Skin epidermis (tissue), 12 donors: ENCODE measurements around the gene EFCAB14.
"Not testable (repeated sequence)": the region's sequence is repeated elsewhere in the genome, so short reads cannot be mapped to it uniquely, and the experiment has no call there.

ENCODE experiments used
- H3K27ac ChIP-seq, 21 experiments: fragments of 200-600 bp; sonication (generic) in 11 of 21; one replicate each; pipeline ENCODE4 v1.5.0; 2020; ENCODE audit warnings: mild to moderate bottlenecking in 3 of 21, inconsistent platforms in 2 of 21, moderate library complexity in 2 of 21
- H3K4me3 ChIP-seq, 7 experiments: fragments of 200-600 bp; sonication (generic) in 2 of 7; one replicate each; pipeline ENCODE4 v1.5.0; 2020; ENCODE audit warnings: inconsistent platforms in 2 of 7, mild to moderate bottlenecking in 2 of 7, moderate library complexity in 1 of 7

EFCAB14 gene

DNA sequence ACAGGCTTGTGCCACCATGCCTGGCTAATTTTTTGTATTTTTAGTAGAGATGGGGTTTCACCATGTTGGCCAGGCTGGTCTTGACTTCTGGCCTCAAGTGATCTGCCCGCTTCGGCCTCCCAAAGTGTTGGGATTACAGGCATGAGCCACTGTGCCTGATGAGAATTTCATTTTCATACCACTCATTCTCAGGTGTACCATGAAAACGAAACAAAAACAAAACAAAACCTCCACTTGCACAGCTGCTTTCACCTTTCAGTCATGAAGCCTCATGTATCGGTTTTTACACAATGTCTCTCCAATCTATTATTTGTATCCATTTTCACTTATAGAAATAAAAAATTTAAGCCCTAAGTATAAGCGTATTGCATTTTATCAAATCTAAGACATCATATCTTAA, 58.8 kb downstream of the EFCAB14 start:
- H3K4me3 ChIP-seq, H3K27ac ChIP-seq: not testable (repeated sequence)

DNA sequence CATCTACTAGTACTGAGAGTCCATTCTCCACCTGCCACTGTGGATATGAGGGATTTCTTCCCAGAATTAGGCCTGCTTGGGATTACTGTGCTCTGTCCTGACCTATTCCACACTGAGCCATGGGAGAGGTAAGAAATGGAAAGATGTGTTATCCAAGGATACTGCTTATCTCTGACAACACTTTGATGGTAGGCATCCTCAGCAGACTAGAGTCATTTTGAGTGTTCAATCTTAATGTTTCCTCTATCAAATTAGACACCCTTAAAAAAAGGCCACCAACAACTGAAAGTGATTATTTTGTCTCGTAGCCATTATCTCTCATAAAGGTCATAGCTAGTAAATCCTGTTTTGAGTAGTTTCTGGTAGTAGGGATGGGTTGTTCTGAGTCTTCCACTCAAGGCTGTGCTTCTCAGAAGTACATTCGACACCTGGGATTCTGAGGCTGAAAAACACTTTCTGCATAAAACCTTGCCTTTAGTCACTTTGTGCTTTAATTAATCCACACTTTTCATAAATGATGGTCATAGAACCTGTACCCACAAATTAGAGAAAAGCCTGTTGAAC, 59.5 kb downstream of the EFCAB14 start:
- Histone ChIP-seq H3K4me3 (no peak overlapping the region), H3K27ac (no peak overlapping the region)

DNA sequence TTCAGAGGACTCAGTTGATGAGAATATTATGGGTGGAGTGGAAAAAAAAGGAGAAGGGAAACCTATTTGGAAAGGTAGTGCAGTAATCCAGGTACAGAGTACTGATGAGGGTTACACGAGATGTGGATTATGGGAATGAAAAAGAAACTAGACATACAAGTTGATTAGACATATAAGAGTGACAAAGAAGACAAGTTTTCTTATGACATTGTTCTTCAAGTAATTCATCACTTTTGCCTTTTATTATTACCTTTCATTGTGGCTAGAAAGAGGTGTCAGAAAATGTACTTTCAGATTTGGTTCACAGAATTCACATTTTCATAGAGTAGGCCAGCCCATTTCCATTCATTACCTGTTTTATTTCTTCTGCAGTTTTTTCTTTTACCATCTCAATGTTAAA, 61.1 kb downstream of the EFCAB14 start:
- Histone ChIP-seq H3K4me3 (no peak overlapping the region), H3K27ac (no peak overlapping the region)

DNA sequence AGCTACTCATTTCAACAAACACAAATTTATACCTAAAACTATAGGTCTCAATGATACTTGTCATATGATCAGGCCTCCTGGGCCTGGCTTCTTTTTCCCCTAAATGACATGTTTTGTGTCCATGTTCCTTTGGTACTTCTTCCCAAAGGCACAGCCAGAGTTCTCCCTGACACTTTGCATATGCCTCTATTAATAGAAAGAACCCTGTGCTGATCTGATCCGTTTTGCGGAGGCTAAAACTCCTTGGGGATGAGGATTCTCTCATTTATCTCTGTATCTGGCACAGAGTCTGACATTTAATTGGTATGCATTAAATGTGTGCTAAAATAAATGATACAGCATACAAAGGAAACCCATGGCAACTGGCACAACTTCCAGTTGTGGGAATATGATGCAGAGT, 62.3 kb downstream of the EFCAB14 start:
- H3K27ac ChIP-seq = no peak overlapping the region
- no peak overlapping the region for H3K4me3 ChIP-seq

DNA sequence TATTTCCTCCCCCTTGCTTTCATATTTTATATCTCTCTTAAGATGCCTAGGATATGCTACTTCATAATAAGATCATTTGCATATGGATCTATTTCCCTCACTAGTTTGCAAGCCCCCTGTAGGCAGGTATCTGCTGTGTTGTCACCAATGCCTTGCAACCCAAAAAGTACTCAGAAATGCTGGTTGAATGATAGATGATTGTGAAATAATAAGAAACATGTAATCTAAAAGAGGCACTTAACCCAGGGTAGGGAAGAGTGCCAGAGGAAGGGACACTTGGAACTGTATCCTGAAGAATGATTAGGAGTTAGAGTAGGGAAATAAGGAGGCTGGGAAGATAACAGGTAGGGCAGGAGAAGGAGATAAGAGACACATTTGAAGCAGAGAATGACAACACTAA, 63.1 kb downstream of the EFCAB14 start:
- H3K27ac ChIP-seq = no peak overlapping the region

DNA sequence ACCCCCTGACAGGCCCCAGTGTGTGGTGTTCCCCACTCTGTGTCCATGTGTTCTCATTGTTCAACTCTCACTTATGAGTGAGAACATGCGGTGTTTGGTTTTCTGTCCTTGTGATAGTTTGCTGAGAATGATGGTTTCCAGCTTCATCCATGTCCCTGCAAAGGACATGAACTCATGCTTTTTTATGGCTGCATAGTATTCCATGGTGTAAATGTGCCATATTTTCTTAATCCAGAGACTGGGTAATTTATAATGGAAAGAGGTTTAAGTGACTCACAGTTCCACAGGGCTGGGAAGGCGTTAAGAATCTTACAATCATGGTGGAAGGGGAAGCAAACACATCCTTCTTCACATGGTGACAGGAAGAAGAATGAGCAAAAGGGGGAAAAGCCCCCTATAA, 64.2 kb downstream of the EFCAB14 start:
- H3K27ac ChIP-seq, H3K4me3 ChIP-seq: not testable (repeated sequence)

More for the DNA sequence above, 63.1 kb downstream of the EFCAB14 start:
- H3K4me3 ChIP-seq = no peak overlapping the region

DNA sequence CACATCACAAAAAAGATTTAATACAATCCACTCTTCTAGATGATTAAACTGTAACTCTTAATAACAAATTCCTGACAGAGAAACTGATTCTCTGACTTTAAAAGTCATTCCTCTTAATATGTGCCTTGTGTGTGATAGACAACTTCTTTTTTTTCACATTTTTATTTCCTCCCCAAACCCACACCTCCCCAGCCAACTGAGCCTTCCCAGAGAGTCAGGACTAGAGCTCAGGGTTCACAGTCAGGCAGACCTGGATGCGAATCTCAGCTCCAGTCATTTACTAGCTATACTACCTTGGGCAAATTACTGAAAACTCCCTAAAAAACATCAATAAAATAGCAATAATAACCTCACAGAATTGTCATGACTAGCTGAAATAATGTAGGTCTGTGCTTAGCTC, 64.9 kb downstream of the EFCAB14 start:
- H3K4me3 ChIP-seq = no peak overlapping the region
- no peak overlapping the region for H3K27ac ChIP-seq

DNA sequence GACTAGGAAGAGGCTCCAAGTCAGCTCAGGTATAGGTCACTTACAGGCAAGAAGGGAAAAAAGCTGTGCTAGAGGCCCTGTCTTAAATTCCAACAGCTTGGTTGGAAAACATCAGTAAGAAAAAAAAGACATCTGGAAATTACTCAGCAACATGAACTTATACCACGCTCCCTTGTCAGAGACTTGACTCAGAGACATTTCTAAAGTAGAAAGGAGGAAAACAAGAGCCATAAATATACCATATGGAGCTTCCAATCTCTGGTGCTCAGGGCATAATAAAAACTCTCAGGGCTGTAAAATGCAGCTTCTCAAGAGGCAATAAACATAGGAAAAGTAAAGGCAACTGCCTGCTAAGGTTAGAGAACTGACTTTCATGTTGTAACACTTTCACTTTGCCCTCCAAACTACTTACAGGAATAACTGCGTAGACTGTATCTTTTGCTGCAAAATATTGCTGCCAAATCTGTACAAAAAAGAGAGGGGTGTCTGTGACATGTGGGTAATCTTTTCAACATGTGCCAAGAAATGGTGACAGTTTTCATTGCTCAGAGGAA, 65.4 kb downstream of the EFCAB14 start:
- no peak overlapping the region for H3K27ac ChIP-seq

DNA sequence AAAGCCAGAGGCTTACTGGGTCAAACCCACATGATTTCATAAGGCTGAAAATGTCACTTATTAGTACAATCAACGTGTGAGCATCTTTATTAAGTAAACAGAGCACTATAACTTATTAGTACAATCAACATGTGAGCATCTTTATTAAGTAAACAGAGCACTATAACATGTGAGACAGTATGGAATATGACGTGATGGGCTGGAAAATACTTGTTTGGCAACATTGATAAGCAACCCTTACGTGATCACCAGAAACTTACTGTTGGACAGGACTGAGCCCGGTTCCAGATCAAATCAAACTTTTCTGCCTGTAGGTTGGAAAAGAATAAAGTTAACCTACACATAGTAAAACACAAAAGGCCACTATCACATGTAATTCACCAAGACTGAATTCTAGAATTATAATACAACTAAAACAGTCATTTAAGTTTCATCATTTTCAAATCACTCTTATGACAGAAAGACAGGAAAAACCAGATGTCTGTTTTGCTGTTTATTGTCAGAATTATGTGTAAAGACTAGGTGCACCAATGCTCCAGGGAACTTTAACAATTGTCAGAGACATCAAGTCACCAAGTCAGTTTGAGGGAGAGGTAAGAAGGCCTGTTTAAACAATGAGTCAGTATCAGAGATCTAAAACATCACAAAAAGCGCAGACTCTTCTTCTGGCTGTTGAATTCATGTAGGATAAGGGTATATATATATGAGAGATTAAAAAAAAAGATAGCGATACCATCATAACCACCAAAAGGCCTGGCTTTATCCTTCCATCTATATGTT, 66.4 kb downstream of the EFCAB14 start:
- Histone ChIP-seq H3K4me3 (no peak overlapping the region), H3K27ac (no peak overlapping the region)

More for the DNA sequence above, 65.4 kb downstream of the EFCAB14 start:
- H3K4me3 ChIP-seq = no peak overlapping the region

DNA sequence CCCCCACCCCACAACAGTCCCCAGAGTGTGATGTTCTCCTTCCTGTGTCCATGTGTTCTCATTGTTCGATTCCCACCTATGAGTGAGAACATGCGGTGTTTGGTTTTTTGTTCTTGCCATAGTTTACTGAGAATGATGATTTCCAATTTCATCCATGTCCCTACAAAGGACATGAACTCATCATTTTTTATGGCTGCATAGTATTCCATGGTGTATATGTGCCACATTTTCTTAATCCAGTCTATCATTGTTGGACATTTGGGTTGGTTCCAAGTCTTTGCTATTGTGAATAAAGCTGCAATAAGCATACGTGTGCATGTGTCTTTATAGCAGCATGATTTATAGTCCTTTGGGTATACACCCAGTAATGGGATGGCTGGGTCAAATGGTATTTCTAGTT, 67.8 kb downstream of the EFCAB14 start:
- not testable (repeated sequence) for H3K27ac ChIP-seq, H3K4me3 ChIP-seq

DNA sequence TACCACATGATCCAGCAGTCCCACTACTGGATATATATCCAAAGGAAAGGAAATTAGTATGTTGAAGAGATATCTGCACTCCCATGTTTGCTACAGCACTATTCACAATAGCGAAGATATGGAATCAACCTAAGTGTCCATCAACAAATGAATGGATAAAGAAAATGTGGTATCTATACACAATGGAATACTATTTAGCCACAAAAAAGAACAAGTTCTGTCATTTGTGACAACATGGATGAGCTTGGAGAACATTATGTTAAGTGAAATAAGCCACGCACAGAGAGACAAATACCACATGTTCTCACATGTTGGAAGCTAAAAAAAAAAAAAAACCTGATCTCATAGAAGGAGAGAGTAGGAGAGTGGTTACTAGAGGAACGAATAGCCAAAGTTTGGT, 68.4 kb downstream of the EFCAB14 start:
- no peak overlapping the region for H3K4me3 ChIP-seq
- H3K27ac ChIP-seq = no peak overlapping the region

DNA sequence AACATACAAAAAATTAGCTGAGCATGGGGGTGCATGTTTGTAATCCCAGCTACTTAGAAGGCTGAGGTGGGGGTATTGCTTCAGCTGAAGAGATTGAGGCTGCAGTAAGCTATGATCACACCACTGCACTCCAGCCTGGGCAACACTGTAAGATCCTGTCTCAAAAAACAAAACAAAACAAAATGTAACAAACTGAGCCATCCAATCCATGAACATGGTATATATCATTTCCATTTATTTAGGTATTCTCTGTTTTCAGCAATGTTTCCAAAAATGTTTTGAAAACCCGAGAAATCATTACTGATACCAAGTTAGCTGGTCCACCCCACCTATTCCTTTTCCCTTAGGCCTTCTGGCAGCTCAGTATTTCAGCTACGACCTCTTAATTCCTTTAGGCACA, 69.2 kb downstream of the EFCAB14 start:
- no peak overlapping the region for H3K27ac ChIP-seq
- no peak overlapping the region for H3K4me3 ChIP-seq

DNA sequence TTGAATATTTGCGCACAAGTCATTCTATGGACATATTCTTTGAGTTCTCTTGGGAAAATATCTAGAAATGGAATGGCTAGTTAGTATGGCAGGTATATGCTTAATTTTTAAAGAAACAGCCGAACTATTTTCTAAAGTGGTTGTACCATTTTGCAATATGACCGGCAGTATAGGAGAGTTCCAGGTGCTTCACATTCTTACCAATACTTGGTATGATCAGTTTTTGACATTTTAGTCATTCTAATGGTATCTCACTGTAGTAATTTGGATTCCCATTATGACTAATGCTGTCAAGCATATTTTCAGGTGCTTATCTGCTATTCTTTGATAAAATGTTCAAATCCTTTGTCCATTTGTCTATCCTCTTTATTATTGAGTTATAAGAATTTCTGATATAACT, 71.3 kb downstream of the EFCAB14 start:
- H3K27ac ChIP-seq = no peak overlapping the region
- no peak overlapping the region for H3K4me3 ChIP-seq

DNA sequence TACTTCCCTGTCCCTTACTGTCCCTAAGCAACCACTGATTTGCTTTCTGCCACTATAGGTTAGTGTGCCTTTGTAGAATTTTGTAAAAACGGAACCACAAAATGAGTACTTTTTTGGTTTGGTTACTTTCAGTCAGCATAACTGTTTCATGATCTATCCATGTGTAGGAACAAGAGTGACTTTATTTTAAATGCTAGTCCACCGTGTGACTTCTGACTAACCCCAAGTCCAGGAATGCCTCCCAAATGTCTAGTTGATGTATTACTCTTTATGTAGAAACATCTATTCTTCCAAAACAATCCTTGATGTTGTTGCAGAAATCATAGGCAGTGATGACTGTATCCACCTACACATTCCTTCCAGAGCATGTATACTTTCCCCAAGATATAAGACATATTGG, 72.1 kb downstream of the EFCAB14 start:
- Histone ChIP-seq H3K27ac (no peak overlapping the region), H3K4me3 (no peak overlapping the region)

DNA sequence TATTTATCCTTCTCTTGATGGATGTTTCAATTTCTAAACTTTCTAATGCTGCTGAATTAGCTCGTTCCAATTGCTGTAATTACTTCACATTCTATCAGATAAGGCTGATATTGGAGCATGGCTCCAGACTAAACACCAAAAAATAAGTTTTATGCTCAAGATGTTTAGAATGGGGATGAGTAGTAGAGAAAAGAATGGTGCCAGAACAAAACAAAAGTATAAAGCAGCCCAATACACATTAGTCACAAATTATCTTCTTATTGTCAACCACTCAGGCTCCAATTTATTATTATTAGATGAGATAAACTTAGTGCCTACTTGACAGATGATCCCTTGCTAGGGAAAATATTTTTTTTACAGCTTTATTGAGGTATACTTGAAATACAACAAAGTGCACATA, 72.6 kb downstream of the EFCAB14 start:
- Histone ChIP-seq H3K27ac (no peak overlapping the region), H3K4me3 (no peak overlapping the region)

DNA sequence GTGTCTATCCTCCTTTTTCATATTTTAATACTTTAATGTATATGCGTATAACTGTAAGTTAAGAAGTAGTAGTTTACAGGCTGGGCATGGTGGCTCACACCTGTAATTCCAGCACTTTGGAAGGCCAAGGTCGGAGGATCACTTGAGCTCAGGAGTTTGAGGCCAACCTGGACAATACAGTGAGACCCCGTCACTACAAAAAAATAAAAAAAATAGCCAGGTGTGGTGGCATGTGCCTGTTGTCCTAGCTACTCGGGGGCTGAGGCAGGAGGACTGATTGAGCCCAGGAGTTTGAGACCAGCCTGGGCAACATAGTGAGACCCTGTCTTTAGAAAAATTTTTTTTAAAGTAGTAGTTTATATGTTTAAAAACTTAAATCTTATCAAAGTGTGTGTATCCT, 73.1 kb downstream of the EFCAB14 start:
- no peak overlapping the region for H3K27ac ChIP-seq
- H3K4me3 ChIP-seq = no peak overlapping the region

DNA sequence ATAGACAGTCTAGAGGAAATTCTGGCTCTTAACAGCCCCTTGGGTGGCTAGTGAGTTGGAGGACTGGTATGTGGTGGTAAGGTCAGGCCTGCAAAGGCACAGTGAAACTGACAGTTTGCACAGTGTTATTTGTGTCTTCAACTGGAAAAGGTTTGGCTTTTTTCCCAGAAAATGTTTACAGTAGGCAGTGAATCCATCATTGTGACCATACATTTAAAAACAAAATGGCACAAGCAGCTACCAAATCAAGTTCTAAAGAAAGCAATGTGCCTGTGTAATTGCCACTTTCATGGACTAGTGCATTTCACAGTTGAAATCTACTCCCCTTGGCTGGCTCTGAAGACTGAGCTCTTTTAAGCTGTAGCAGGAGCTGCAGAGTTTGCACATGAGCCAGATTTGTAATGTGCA, 75.5 kb downstream of the EFCAB14 start:
- H3K27ac ChIP-seq = no peak overlapping the region
- H3K4me3 ChIP-seq = no peak overlapping the region

DNA sequence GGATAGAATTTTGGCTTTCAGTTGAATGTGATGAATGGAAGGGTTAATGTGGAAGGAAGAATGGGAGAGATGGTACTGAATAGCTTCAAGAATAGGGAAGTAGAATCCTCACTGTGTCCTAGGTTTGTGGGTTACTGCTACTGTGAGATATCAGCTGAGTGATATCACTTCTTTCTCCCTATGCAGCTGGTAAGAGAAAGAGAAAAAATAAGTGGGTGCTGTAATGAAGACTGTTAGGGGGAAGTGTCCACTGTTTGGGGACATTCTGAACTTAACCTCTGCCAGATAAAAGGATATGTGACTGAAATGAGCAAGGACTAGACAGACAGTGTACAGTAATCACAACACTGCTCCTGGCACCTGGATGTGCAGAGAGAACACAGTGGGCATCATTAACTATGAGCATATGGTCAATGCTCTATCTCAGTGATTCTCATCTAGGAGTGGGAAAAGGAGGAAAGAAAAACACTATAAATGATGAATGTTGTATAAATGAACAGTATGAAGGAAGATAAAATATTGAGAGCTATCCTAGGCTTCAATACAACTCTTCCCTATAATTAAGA, 76.7 kb downstream of the EFCAB14 start:
- no peak overlapping the region for H3K27ac ChIP-seq
- H3K4me3 ChIP-seq = no peak overlapping the region

DNA sequence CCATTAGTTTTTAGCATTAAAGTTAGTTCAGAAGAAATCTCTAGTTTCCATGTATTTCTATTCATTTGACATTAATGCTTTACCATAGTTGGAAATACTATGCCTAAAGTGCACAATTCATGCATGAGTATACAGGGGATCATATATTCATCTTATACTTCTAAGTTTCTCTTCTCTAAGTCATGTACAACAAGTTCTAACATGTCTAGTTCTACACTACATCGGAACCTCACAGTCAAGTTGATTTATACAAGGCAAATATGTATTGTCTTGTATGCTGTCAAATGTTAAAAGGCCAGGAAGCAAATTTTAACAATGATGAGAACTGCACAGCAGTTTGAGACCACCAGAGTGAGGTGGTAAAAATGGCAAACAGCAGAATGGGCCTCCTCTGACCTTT, 79.4 kb downstream of the EFCAB14 start:
- Histone ChIP-seq H3K4me3 (no peak overlapping the region), H3K27ac (no peak overlapping the region)

DNA sequence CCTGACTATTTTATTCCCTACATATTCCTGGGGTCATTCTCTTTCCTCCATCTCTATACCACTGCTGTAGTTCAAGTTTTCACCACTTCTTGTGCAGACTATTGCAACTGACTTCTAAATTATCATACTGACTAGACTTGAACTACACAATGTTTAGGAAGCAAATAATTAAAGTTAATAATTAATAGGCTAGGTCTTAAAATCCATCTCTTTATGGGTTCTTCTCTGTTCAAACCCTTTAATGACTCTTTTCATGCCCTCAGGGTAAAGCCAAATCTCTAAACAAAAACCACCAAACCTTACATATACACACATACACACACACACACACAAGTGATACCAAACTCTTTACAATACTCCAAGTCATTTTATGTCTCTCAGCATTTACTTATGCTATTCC, 80.0 kb downstream of the EFCAB14 start:
- Histone ChIP-seq H3K4me3 (no peak overlapping the region), H3K27ac (no peak overlapping the region)

DNA sequence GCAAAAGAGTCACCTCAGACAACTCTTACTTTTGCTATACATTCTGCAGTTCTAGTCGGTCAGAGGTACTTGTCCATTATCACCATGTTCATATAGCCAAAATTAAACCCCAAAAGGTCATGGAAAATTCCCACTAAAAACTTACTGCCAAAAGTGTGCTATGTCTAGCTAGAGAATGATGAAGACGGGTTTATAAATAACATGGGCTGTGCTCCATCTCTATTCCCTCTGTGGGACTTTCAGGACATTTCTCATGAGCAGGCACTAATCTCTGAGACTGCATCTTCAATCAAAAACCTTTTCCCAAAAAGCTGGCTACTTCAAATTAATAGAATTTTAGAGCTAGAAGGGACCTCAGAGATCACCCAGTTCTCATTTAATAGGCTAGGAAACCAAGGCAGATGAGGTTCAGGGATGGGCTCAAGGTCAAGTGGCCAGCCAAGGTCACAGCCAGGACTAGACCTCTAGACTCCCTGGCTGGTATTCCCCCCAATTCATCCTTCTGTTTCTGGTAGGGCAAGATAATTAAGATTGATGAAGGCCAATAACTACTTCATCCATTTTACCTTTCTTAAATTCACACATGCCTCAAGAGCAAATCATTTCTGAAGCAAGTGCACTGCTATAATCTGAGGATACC, 81.3 kb downstream of the EFCAB14 start:
- Histone ChIP-seq H3K27ac (no peak overlapping the region), H3K4me3 (no peak overlapping the region)
